ENCODE measurements around the gene LSM10.

The LSM10 gene

DNA sequence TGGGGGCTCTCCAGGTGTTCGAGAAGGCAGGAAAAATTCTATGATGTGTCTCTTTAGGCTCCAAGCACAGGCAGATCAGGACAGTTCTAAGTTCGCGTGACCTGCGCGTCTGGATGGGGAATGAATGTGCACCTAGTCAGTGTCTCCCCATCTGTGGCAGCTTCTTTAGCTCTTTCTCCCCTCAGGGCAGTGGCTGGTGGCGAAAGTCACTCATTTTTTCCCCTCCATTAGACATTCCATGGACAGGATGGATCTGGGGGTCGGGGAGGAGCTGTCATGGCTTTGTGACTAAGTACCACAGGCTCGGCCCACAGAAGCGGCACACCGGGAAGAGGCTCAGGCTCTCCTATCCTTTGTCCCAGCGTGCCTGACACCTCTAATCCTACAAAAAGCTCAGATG lies 43.2 kb downstream of the LSM10 start:
- TF ChIP-seq, protein P1, sequence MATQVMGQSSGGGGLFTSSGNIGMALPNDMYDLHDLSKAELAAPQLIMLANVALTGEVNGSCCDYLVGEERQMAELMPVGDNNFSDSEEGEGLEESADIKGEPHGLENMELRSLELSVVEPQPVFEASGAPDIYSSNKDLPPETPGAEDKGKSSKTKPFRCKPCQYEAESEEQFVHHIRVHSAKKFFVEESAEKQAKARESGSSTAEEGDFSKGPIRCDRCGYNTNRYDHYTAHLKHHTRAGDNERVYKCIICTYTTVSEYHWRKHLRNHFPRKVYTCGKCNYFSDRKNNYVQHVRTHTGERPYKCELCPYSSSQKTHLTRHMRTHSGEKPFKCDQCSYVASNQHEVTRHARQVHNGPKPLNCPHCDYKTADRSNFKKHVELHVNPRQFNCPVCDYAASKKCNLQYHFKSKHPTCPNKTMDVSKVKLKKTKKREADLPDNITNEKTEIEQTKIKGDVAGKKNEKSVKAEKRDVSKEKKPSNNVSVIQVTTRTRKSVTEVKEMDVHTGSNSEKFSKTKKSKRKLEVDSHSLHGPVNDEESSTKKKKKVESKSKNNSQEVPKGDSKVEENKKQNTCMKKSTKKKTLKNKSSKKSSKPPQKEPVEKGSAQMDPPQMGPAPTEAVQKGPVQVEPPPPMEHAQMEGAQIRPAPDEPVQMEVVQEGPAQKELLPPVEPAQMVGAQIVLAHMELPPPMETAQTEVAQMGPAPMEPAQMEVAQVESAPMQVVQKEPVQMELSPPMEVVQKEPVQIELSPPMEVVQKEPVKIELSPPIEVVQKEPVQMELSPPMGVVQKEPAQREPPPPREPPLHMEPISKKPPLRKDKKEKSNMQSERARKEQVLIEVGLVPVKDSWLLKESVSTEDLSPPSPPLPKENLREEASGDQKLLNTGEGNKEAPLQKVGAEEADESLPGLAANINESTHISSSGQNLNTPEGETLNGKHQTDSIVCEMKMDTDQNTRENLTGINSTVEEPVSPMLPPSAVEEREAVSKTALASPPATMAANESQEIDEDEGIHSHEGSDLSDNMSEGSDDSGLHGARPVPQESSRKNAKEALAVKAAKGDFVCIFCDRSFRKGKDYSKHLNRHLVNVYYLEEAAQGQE (IDR thresholded peaks at IDR 0.05; ENCODE audit: insufficient read depth in 1 of 2, low read depth in 2 of 2, low read length in 2 of 2): no peak
- TF ChIP-seq FOXP2 (optimal IDR thresholded peaks at IDR 0.05; ENCODE audit: borderline replicate concordance, extremely low read depth, extremely low read length, insufficient read depth): no peak
- TF ChIP-seq TAF1 (IDR thresholded peaks at IDR 0.05; ENCODE audit: borderline replicate concordance, insufficient read depth, low read length): no peak
- no peak for TF ChIP-seq POLR2AphosphoS5 (IDR thresholded peaks at IDR 0.05; ENCODE audit: low read depth, low read length)
- TF ChIP-seq SIN3A (IDR thresholded peaks at IDR 0.05; ENCODE audit: borderline replicate concordance, insufficient read depth, low read length): no peak

DNA sequence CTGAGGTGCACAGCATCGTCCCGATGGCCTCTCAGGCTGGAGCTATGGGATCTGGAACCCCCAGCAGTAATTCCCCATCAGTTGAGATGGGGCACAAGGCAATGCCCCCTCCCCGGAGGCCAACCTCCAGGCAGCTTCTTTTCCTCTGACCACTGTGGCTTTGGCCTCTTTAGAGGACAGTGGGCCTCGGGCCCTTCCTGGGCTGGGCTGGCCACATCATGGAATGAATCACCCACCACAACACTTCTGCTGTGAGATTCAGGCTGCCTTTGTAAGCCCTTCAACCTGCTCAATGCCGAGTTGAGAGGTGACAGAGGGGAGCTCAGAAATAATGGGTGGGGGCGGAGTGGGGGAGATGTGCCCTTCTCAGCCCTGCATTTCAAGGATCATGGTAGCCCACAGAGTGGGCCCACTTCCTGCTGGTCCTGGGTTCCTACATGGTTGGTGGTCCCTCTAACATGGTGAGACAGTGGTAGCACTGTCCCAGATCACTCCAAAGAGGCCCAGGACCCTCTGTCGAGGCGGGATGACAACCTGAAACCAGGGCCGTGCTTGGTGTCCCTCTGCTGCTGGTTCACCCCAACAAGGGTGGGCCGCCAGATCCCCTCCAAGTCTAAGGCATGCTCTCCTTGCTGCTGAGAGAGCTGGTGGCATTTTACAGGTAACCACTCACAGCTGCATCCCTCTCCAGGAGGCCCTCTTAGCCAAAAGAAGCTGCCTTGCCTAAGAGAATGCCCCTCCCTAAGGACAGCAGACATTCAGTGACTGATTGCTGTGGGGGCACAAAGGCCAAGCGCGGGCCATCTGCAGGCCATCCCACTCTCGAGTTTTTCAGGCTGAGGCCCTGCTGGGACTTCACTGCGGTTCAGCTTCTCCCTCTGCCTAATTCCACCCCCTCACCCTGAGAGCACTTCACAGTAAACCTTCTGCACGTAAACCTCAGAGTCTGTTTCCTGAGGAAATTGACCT lies 44.5 kb downstream of the LSM10 start:
- TF ChIP-seq TAF1 (IDR thresholded peaks at IDR 0.05; ENCODE audit: borderline replicate concordance, insufficient read depth, low read length) (no peak), SIN3A (IDR thresholded peaks at IDR 0.05; ENCODE audit: borderline replicate concordance, insufficient read depth, low read length) (no peak), FOXP2 (optimal IDR thresholded peaks at IDR 0.05; ENCODE audit: borderline replicate concordance, extremely low read depth, extremely low read length, insufficient read depth) (no peak), POLR2AphosphoS5 (IDR thresholded peaks at IDR 0.05; ENCODE audit: low read depth, low read length) (no peak)
- TF ChIP-seq, protein P1 (IDR thresholded peaks at IDR 0.05; ENCODE audit: insufficient read depth in 1 of 2, low read depth in 2 of 2, low read length in 2 of 2): no peak

DNA sequence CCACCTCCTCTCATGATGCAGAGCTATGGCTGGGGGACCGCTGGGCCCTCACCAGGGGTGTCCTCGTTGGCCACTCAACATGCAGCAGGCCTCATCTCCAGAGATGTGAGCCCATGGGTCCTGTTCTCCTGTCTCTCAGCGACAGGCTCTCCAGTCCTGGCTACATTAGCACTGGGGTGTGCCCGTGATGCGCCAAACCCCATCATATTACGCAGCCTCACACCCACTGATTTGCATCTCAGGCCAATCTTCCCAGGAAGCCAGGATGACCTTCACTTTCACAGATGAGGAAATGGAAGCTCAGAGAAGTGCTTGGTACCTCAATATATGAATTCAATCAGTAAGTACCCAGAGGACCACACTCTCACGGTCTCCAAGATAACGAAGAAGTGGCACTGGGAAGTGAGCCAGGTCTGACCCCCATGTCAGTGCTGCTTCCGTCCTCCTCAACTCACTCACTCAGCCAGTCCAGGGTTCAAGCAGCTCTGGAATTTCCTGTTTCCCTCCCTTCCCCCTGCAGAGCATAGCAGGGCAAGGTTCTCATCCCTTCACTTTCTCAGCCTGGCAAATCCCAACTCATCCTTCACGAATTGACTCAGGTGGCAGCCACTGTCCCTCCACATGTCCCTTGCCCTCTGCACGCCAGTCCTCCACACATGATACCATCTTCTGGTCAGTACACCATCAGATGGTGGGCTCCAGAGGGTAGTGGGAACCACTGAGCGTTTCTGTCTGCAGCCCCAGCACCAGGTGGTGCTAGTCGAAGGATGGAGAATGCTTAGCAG lies 45.4 kb downstream of the LSM10 start:
- TF ChIP-seq, protein P1 (IDR thresholded peaks at IDR 0.05; ENCODE audit: insufficient read depth in 1 of 2, low read depth in 2 of 2, low read length in 2 of 2): no peak
- TF ChIP-seq TAF1 (IDR thresholded peaks at IDR 0.05; ENCODE audit: borderline replicate concordance, insufficient read depth, low read length) (no peak), POLR2AphosphoS5 (IDR thresholded peaks at IDR 0.05; ENCODE audit: low read depth, low read length) (no peak), SIN3A (IDR thresholded peaks at IDR 0.05; ENCODE audit: borderline replicate concordance, insufficient read depth, low read length) (no peak), FOXP2 (optimal IDR thresholded peaks at IDR 0.05; ENCODE audit: borderline replicate concordance, extremely low read depth, extremely low read length, insufficient read depth) (no peak)

DNA sequence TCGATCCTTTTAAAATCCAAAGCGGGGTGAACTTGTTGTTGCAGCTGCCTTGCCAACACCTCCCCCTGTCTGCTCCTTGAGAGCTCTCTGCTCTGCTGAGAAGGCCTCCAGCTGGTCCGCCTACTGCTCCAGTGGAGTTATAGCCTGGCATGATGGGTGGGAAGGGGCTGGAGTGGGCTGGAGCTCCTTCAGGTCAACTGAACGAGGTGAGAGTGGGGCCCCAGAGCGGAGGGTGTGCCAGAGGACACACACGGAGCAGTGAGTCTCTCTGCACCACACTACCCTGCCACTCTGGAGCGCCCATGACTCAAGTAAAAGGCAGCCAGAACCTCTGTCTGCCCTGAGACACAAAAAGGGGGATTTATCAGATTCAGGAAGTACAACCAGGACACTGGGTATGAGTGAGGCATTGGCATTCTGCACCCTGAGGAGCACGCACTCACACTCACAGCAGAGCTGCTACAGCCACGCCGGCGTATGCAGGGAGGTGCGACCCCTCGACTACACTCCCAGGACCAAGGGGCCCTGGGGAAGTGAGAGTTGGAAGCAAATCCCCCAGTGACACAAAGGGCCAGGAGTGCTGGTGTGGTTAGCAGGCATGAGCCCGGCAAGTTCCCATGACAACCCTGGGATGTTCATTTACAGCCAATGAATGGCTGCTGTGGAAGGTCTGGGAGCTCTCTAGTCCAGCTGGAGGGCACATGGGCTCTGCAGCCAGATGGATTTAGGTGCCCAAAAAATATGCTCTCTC lies 46.3 kb downstream of the LSM10 start:
- TF ChIP-seq SIN3A (IDR thresholded peaks at IDR 0.05; ENCODE audit: borderline replicate concordance, insufficient read depth, low read length) (no peak), FOXP2 (optimal IDR thresholded peaks at IDR 0.05; ENCODE audit: borderline replicate concordance, extremely low read depth, extremely low read length, insufficient read depth) (no peak)

DNA sequence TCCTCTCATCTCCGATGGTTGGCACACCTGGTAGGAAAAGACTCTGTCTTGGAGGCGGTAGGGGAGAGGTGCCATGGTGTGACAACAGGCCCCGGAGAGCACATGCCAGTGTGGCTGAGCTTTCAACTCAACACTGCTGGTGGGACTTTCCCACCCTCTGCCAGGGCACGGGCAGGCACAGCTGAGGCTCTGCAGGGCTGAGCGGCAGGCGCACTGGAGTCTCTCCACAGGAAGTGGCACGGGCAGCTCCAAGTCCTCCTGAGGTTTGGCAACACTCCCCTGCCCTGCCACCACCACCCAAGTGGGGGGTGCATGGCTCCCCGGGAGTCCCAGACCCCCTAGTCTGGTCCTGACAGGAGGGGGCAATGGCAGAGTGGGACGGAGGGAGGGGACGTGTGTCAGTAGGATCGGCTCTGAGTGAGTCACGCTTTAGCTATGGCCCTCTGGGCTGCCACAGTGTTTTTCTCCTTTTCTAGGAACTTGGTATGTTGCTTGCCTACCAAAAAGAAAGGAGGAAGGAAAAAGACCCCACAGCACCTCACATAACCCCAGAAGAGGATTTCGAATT lies 47.0 kb downstream of the LSM10 start:
- TF ChIP-seq TAF1 (IDR thresholded peaks at IDR 0.05; ENCODE audit: borderline replicate concordance, insufficient read depth, low read length) (no peak), FOXP2 (optimal IDR thresholded peaks at IDR 0.05; ENCODE audit: borderline replicate concordance, extremely low read depth, extremely low read length, insufficient read depth) (no peak), SIN3A (IDR thresholded peaks at IDR 0.05; ENCODE audit: borderline replicate concordance, insufficient read depth, low read length) (no peak), POLR2AphosphoS5 (IDR thresholded peaks at IDR 0.05; ENCODE audit: low read depth, low read length) (no peak)
- TF ChIP-seq, protein P1 (IDR thresholded peaks at IDR 0.05; ENCODE audit: insufficient read depth in 1 of 2, low read depth in 2 of 2, low read length in 2 of 2): no peak

All from PFSK-1 (cell line).